Activated T-cell treated with anti-CD3 and anti-CD28 coated beads, Interleukin-2, amount 50 U/mL, for 24 hours (primary cell): ENCODE measurements around the gene POP7.
"Not testable (repeated sequence)": the region's sequence is repeated elsewhere in the genome, so short reads cannot be mapped to it uniquely, and the experiment has no call there.

Source experiments
- DNase-seq: peaks from one replicate; pipeline ENCODE4 v3.0.0-alpha.2; 2020
- H3K27ac Mint-ChIP-seq: 2 replicates; pipeline ENCODE4 v1.8.0; 2020; ENCODE audit warnings: mild to moderate bottlenecking, mixed read lengths
- H3K27me3 Mint-ChIP-seq: 2 replicates; pipeline ENCODE4 v1.8.0; 2020; ENCODE audit warnings: mixed read lengths
- H3K36me3 Mint-ChIP-seq: 2 replicates; pipeline ENCODE4 v1.8.0; 2020; ENCODE audit warnings: low read depth, mixed read lengths
- H3K4me1 Mint-ChIP-seq: 2 replicates; pipeline ENCODE4 v1.8.0; 2020; ENCODE audit warnings: low read depth, mixed read lengths
- H3K4me3 Mint-ChIP-seq: 2 replicates; pipeline ENCODE4 v1.8.0; 2020; ENCODE audit warnings: mild to moderate bottlenecking, moderate library complexity, mixed read lengths
- H3K9me3 Mint-ChIP-seq: 2 replicates; pipeline ENCODE4 v1.8.0; 2020; ENCODE audit warnings: mixed read lengths

The POP7 gene

GRCh38 chr7:100694098-100694745 lies 11.7 kb upstream of the POP7 start, which contains the start of gene GIGYF1:
Gene GIGYF1 (minus strand): TSS chr7:100694250. CDS start chr7:100688238, 6,012 bp downstream.
- Mint-ChIP-seq H3K27ac (peak within 1 kb of the TSS; percentile 92), H3K36me3 (peaks cover 28% of the 10 kb centered on the region), H3K4me1 (peaks cover 44% of the 10 kb centered on the region), H3K4me3 (peak within 1 kb of the TSS; percentile 98), H3K9me3 (no peaks in the 10 kb centered on the region), H3K27me3 (no peaks in the 10 kb centered on the region)
- DNase-seq: peak; percentile 84

GRCh38 chr7:100696123-100696521 lies 9.8 kb upstream of the POP7 start:
- Mint-ChIP-seq H3K9me3 (no peaks in the 10 kb centered on the region), H3K4me3 (no peak overlapping the region), H3K36me3 (peaks cover 19% of the 10 kb centered on the region), H3K27me3 (peaks cover 4% of the 10 kb centered on the region), H3K4me1 (peaks cover 35% of the 10 kb centered on the region), H3K27ac (no peak overlapping the region)
- no peak for DNase-seq

DNA sequence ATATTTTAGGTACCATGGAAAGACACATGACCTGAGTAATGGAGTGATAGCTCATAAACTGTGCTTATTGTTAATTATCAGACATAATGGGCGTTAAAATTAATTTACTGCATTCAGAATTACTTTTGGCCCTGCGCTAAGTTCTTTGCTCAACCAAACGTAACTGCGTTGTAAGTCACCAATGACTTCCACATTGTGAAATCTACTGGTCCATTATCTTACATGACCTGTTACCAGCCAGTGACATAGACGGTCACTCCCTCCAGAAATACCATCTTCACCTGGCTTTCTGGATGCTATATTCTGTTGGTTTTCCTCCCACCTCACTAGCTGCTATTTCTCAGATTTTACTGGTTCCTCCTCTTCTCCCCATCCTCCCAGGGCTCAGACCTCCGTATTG lies 6.9 kb upstream of the POP7 start:
- no peak overlapping the region for H3K4me3 Mint-ChIP-seq
- peaks cover 4% of the 10 kb centered on the region for H3K27me3 Mint-ChIP-seq
- no peaks in the 10 kb centered on the region for H3K9me3 Mint-ChIP-seq
- peaks cover 15% of the 10 kb centered on the region for H3K4me1 Mint-ChIP-seq
- no peak for DNase-seq
- H3K27ac Mint-ChIP-seq: no peak overlapping the region
- no peaks in the 10 kb centered on the region for H3K36me3 Mint-ChIP-seq

GRCh38 chr7:100701089-100701488 lies 4.8 kb upstream of the POP7 start:
- H3K9me3 Mint-ChIP-seq, H3K27ac Mint-ChIP-seq, H3K4me3 Mint-ChIP-seq, DNase-seq, H3K4me1 Mint-ChIP-seq, H3K36me3 Mint-ChIP-seq, H3K27me3 Mint-ChIP-seq: not testable (repeated sequence)

DNA sequence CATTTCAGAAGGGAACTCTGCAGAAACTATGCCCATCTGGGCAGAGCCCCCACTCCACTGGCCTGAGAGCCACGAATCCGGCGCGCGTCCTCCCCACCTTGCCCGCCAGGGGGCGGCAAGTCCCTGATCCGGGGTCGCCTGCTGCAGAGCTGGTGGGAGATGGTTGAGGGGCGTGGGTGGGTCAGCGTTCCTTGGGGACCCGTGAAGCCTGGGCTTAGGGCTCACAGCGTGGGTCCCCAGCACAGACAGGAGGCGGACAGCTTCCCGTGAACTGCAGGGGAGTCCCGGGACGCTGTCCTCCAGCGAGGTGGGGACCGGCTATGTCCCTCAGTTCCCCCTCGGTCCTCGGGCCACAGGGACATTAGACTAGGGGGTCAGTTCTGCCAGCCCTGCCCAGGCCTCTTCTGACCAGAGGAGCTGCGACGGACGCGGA lies 585 bp upstream of the POP7 start:
- H3K27ac Mint-ChIP-seq: peak overlapping the region; percentile 97
- DNase-seq: peak; percentile 90
- no peaks in the 10 kb centered on the region for H3K9me3 Mint-ChIP-seq
- H3K4me1 Mint-ChIP-seq: peaks cover 20% of the 10 kb centered on the region
- H3K4me3 Mint-ChIP-seq: peak overlapping the region; percentile 95
- H3K36me3 Mint-ChIP-seq: peaks cover 32% of the 10 kb centered on the region
- H3K27me3 Mint-ChIP-seq: no peaks in the 10 kb centered on the region

GRCh38 chr7:100706672-100707311 lies 871 bp downstream of the POP7 start:
- Mint-ChIP-seq H3K4me1 (peaks cover 20% of the 10 kb centered on the region), H3K27me3 (no peaks in the 10 kb centered on the region), H3K9me3 (no peaks in the 10 kb centered on the region), H3K27ac (peak overlapping the region; percentile 97), H3K36me3 (peaks cover 33% of the 10 kb centered on the region), H3K4me3 (peak overlapping the region; percentile 95)
- no peak for DNase-seq

DNA sequence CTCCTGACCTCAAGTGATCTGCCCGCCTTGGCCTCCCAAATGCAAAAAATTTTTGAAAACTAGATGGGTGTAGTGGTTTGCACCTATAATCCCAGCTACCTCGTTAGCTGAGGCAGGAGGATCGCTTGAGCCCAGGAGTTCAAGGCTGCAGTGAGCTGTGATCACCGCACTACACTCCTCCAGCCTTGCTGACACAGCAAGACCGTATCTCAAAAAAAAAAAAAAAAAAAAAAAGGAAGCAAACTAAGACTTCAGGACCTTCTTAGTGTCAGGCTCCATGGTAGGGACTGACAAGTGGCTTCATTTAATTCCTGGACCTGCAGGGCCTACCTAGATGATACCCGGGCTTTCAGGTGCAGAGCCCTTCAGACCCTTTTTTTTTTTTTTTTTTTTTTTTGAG lies 2.5 kb downstream of the POP7 start:
- Mint-ChIP-seq H3K27ac (no peak overlapping the region), H3K9me3 (no peaks in the 10 kb centered on the region), H3K36me3 (peaks cover 33% of the 10 kb centered on the region), H3K27me3 (no peaks in the 10 kb centered on the region), H3K4me3 (peak overlapping the region; percentile 51), H3K4me1 (peaks cover 20% of the 10 kb centered on the region)
- no peak for DNase-seq

GRCh38 chr7:100710452-100710851 lies 4.5 kb downstream of the POP7 start:
- no peaks in the 10 kb centered on the region for H3K27me3 Mint-ChIP-seq
- peaks cover 15% of the 10 kb centered on the region for H3K4me1 Mint-ChIP-seq
- no peaks in the 10 kb centered on the region for H3K9me3 Mint-ChIP-seq
- peaks cover 33% of the 10 kb centered on the region for H3K36me3 Mint-ChIP-seq
- H3K27ac Mint-ChIP-seq: no peak overlapping the region
- H3K4me3 Mint-ChIP-seq: no peak overlapping the region
- no peak for DNase-seq

DNA sequence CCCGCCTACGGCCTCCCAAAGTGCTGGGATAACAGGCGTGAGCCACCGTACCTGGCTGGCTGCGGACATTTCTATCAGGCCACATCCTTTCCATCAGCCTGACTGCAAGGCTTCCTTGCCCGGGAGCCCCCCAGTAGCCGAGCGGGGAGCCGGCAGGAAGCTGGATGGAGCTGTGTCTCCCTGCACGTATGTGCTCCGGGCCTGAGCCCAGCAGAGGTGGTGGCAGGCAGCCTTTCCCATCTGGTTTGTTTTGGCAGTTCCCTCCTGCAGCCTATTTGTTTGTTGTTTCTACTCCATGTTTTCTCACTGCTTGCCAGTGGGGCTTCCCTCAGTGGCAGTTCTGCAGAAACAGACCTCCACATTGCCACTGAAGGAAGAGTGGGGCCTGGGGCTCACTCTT lies 5.4 kb downstream of the POP7 start:
- DNase-seq: no peak
- Mint-ChIP-seq H3K27ac (no peak overlapping the region), H3K36me3 (peaks cover 29% of the 10 kb centered on the region), H3K9me3 (no peaks in the 10 kb centered on the region), H3K4me1 (peaks cover 15% of the 10 kb centered on the region), H3K4me3 (no peak overlapping the region), H3K27me3 (no peaks in the 10 kb centered on the region)

- no peak overlapping the region for H3K27ac Mint-ChIP-seq
- DNase-seq: no peak
- no peak overlapping the region for H3K4me3 Mint-ChIP-seq
- H3K27me3 Mint-ChIP-seq: peaks cover 10% of the 10 kb centered on the region
- H3K4me1 Mint-ChIP-seq: no peaks in the 10 kb centered on the region
- H3K9me3 Mint-ChIP-seq: peaks cover 5% of the 10 kb centered on the region
- peaks cover 1% of the 10 kb centered on the region for H3K36me3 Mint-ChIP-seq
Observed at GRCh38 chr7:100714725-100715124, 8.8 kb downstream of the POP7 start.

GRCh38 chr7:100717073-100717472 lies 11.2 kb downstream of the POP7 start:
- DNase-seq, H3K4me1 Mint-ChIP-seq, H3K4me3 Mint-ChIP-seq, H3K36me3 Mint-ChIP-seq, H3K9me3 Mint-ChIP-seq, H3K27ac Mint-ChIP-seq: not testable (repeated sequence)
- peaks cover 30% of the 10 kb centered on the region for H3K27me3 Mint-ChIP-seq

DNA sequence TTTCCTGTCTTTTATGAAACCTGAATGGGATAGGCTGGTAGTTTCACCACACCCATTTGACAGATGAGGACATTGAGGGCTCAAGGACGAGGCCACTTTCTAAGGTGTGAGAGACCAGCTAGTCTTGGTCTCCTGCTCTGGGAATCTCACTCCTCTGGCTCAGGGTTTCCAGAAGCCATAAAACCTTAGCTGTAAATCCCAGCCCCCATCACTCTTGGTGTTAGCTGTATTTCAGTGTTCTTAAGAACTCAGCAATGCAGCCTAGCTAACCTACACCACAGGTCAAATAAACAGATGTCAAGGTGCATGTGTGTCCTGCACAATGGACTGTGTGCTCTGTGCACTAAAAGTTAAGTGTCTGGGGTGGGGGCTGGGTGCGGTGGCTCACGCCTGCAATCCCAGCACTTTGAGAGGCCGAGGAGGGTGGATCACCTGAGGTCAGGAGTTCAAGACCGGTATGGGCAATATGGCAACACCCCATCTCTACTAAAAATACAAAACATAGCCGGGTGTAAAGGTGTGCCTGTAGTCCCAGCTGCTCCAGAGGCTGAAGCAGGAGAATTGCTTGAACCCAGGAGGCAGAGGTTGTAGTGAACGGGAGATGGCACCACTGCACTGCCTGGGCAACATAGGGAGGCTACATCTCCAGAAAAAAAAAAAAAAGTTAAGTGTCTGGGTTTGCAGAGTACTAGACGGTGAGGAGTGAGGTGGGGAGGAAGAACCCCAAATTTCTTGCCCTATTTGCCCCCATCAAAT lies 13.8 kb downstream of the POP7 start:
- Mint-ChIP-seq H3K9me3 (peaks cover 5% of the 10 kb centered on the region), H3K36me3 (no peaks in the 10 kb centered on the region), H3K4me1 (no peaks in the 10 kb centered on the region), H3K4me3 (no peak overlapping the region), H3K27me3 (peaks cover 50% of the 10 kb centered on the region), H3K27ac (no peak overlapping the region)
- no peak for DNase-seq

DNA sequence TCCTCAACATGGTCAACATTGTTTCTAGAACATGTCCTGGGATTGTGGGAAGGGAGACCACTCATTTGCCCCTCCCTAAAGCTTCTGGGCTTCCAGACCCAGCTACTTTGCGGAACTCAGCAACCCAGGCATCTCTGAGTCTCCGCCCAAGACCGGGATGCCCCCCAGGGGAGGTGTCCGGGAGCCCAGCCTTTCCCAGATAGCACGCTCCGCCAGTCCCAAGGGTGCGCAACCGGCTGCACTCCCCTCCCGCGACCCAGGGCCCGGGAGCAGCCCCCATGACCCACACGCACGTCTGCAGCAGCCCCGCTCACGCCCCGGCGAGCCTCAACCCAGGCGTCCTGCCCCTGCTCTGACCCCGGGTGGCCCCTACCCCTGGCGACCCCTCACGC lies 14.4 kb downstream of the POP7 start, which contains the start of gene EPO:
TSS of gene EPO (plus strand) at position 190 of the 392 bp plus-strand sequence. CDS start 513 bp downstream, outside the sequence.
- Mint-ChIP-seq H3K4me3 (no peak within 1 kb of the TSS), H3K27me3 (peaks cover 50% of the 10 kb centered on the region), H3K9me3 (peaks cover 5% of the 10 kb centered on the region), H3K36me3 (no peaks in the 10 kb centered on the region), H3K27ac (no peak within 1 kb of the TSS), H3K4me1 (peaks cover 2% of the 10 kb centered on the region)
- DNase-seq: no peak

DNA sequence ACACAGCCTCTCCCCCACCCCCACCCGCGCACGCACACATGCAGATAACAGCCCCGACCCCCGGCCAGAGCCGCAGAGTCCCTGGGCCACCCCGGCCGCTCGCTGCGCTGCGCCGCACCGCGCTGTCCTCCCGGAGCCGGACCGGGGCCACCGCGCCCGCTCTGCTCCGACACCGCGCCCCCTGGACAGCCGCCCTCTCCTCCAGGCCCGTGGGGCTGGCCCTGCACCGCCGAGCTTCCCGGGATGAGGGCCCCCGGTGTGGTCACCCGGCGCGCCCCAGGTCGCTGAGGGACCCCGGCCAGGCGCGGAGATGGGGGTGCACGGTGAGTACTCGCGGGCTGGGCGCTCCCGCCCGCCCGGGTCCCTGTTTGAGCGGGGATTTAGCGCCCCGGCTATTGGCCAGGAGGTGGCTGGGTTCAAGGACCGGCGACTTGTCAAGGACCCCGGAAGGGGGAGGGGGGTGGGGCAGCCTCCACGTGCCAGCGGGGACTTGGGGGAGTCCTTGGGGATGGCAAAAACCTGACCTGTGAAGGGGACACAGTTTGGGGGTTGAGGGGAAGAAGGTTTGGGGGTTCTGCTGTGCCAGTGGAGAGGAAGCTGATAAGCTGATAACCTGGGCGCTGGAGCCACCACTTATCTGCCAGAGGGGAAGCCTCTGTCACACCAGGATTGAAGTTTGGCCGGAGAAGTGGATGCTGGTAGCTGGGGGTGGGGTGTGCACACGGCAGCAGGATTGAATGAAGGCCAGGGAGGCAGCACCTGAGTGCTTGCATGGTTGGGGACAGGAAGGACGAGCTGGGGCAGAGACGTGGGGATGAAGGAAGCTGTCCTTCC lies 15.0 kb downstream of the POP7 start:
- H3K27me3 Mint-ChIP-seq: peaks cover 50% of the 10 kb centered on the region
- H3K4me3 Mint-ChIP-seq: no peak overlapping the region
- no peak for DNase-seq
- H3K36me3 Mint-ChIP-seq: no peaks in the 10 kb centered on the region
- peaks cover 2% of the 10 kb centered on the region for H3K4me1 Mint-ChIP-seq
- H3K9me3 Mint-ChIP-seq: peaks cover 5% of the 10 kb centered on the region
- no peak overlapping the region for H3K27ac Mint-ChIP-seq
